OCI-LY3 (cell line): ENCODE data around the gene COL11A2.

Experiments
- CTCF ChIP-seq: fragments of 200-600, 300-600 bp; sonication (generic); IDR thresholded peaks from 2 replicates; pipeline ENCODE4 v1.5.1; 2014; ENCODE audit warnings: antibody characterized with exemption, low read length, low read depth
- EZH2phosphoT487 ChIP-seq: fragments of 200-600 bp; shearing (Covaris generic); IDR thresholded peaks from 2 replicates; pipeline ENCODE4 v1.6.1; 2018; ENCODE audit warnings: antibody characterized with exemption, mixed run types, low read depth

GRCh38 chr6:33217681-33218080 is 25.4 kb upstream of the COL11A2 start:
- no peak for TF ChIP-seq CTCF
- no peak for TF ChIP-seq EZH2phosphoT487
